Measurements from ENCODE around the gene TCEANC2.
"Not testable (repeated sequence)": the region's sequence is repeated elsewhere in the genome, so short reads cannot be mapped to it uniquely, and the experiment has no call there.

DNA sequence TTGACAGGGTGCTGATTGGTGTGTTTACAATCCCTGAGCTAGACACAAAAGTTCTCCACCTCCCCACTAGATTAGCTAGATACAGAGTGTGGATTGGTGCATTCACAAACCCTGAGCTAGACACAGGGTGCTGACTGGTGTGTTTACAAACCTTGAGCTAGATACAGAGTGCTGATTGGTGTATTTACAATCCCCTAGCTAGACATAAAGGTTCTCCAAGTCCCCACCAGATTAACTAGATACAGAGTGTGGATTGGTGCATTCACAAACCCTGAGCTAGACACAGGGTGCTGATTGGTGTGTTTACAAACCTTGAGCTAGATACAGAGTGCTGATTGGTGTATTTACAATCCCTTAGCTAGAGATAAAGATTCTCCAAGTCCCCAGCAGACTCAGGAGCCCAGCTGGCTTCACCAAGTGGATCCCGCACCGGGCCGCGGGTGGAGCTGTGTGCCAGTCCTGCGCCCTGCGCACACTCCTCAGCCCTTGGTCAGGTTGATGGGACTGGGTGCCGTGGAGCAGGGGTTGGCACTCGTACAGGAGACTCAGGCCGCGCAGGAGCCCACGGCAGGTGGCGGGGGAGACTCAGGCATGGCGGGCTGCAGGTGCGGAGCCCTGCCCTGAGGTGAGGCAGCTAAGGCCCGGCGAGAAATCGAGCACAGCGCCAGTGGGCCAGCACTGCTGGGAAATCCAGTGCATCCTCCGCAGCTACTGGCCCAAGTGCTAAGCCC is 49.5 kb upstream of the TCEANC2 start:
- TF ChIP-seq POLR2AphosphoS5 (IDR thresholded peaks at IDR 0.05; ENCODE audit: borderline replicate concordance, low read depth, low read length); EZH2 (IDR thresholded peaks at IDR 0.05); FOXP2 (optimal IDR thresholded peaks at IDR 0.05; ENCODE audit: control extremely low read depth, extremely low read length, insufficient read depth): not testable (repeated sequence)
